ENCODE data around the gene IDE.
"Not testable (repeated sequence)": the region's sequence is repeated elsewhere in the genome, so short reads cannot be mapped to it uniquely, and the experiment has no call there.

The IDE gene

GRCh38 chr10:92438220-92438619 is 135.7 kb downstream of the IDE start:
- Histone ChIP-seq H3K27ac (ENCODE audit: low read length) (no peak overlapping the region), H3K9me3 (ENCODE audit: control insufficient read depth in 1 of 2, low read length in 2 of 2) (no peaks in the 10 kb centered on the region), H3K4me3 (ENCODE audit: low read depth in 1 of 2, low read length in 2 of 2) (no peak overlapping the region), H3K36me3 (ENCODE audit: control insufficient read depth in 1 of 2, insufficient read depth in 2 of 2, low read length in 2 of 2) (no peaks in the 10 kb centered on the region), H3K27me3 (ENCODE audit: low read depth, low read length) (no peaks in the 10 kb centered on the region), H3K4me1 (ENCODE audit: control insufficient read depth in 1 of 2, insufficient read depth in 2 of 2, low read length in 2 of 2) (no peaks in the 10 kb centered on the region)

GRCh38 chr10:92436611-92437010 is 137.3 kb downstream of the IDE start:
- Histone ChIP-seq H3K36me3 (ENCODE audit: control insufficient read depth in 1 of 2, insufficient read depth in 2 of 2, low read length in 2 of 2) (no peaks in the 10 kb centered on the region), H3K4me1 (ENCODE audit: control insufficient read depth in 1 of 2, insufficient read depth in 2 of 2, low read length in 2 of 2) (no peaks in the 10 kb centered on the region), H3K27me3 (ENCODE audit: low read depth, low read length) (no peaks in the 10 kb centered on the region), H3K27ac (ENCODE audit: low read length) (no peak overlapping the region), H3K4me3 (ENCODE audit: low read depth in 1 of 2, low read length in 2 of 2) (no peak overlapping the region), H3K9me3 (ENCODE audit: control insufficient read depth in 1 of 2, low read length in 2 of 2) (no peaks in the 10 kb centered on the region)

- H3K4me1 ChIP-seq (ENCODE audit: control insufficient read depth in 1 of 2, insufficient read depth in 2 of 2, low read length in 2 of 2), result not testable (repeated sequence)
Measured at GRCh38 chr10:92436065-92436464, 137.8 kb downstream of the IDE start.

GRCh38 chr10:92434385-92434784 is 139.5 kb downstream of the IDE start:
- H3K36me3 ChIP-seq (ENCODE audit: control insufficient read depth in 1 of 2, insufficient read depth in 2 of 2, low read length in 2 of 2), result no peaks in the 10 kb centered on the region
- no peaks in the 10 kb centered on the region for H3K4me1 ChIP-seq (ENCODE audit: control insufficient read depth in 1 of 2, insufficient read depth in 2 of 2, low read length in 2 of 2)
- H3K9me3 ChIP-seq (ENCODE audit: control insufficient read depth in 1 of 2, low read length in 2 of 2), result no peaks in the 10 kb centered on the region
- H3K27ac ChIP-seq (ENCODE audit: low read length), result no peak overlapping the region
- H3K4me3 ChIP-seq (ENCODE audit: low read depth in 1 of 2, low read length in 2 of 2), result no peak overlapping the region
- no peaks in the 10 kb centered on the region for H3K27me3 ChIP-seq (ENCODE audit: low read depth, low read length)

More at GRCh38 chr10:92436065-92436464, 137.8 kb downstream of the IDE start:
- H3K4me3 ChIP-seq (ENCODE audit: low read depth in 1 of 2, low read length in 2 of 2); H3K36me3 ChIP-seq (ENCODE audit: control insufficient read depth in 1 of 2, insufficient read depth in 2 of 2, low read length in 2 of 2); H3K27ac ChIP-seq (ENCODE audit: low read length); H3K9me3 ChIP-seq (ENCODE audit: control insufficient read depth in 1 of 2, low read length in 2 of 2); H3K27me3 ChIP-seq (ENCODE audit: low read depth, low read length): not testable (repeated sequence)

- Histone ChIP-seq H3K4me3 (ENCODE audit: low read depth in 1 of 2, low read length in 2 of 2) (no peak overlapping the region), H3K9me3 (ENCODE audit: control insufficient read depth in 1 of 2, low read length in 2 of 2) (no peaks in the 10 kb centered on the region), H3K27ac (ENCODE audit: low read length) (no peak overlapping the region), H3K4me1 (ENCODE audit: control insufficient read depth in 1 of 2, insufficient read depth in 2 of 2, low read length in 2 of 2) (no peaks in the 10 kb centered on the region), H3K36me3 (ENCODE audit: control insufficient read depth in 1 of 2, insufficient read depth in 2 of 2, low read length in 2 of 2) (no peaks in the 10 kb centered on the region), H3K27me3 (ENCODE audit: low read depth, low read length) (no peaks in the 10 kb centered on the region)
Measured at GRCh38 chr10:92432596-92432995, 141.3 kb downstream of the IDE start.

GRCh38 chr10:92430103-92430502 is 143.8 kb downstream of the IDE start:
- Histone ChIP-seq H3K4me3 (ENCODE audit: low read depth in 1 of 2, low read length in 2 of 2) (no peak overlapping the region), H3K27me3 (ENCODE audit: low read depth, low read length) (no peaks in the 10 kb centered on the region), H3K27ac (ENCODE audit: low read length) (no peak overlapping the region), H3K9me3 (ENCODE audit: control insufficient read depth in 1 of 2, low read length in 2 of 2) (no peaks in the 10 kb centered on the region), H3K36me3 (ENCODE audit: control insufficient read depth in 1 of 2, insufficient read depth in 2 of 2, low read length in 2 of 2) (no peaks in the 10 kb centered on the region), H3K4me1 (ENCODE audit: control insufficient read depth in 1 of 2, insufficient read depth in 2 of 2, low read length in 2 of 2) (no peaks in the 10 kb centered on the region)

GRCh38 chr10:92421550-92421949 is 152.3 kb downstream of the IDE start:
- no peaks in the 10 kb centered on the region for H3K36me3 ChIP-seq (ENCODE audit: control insufficient read depth in 1 of 2, insufficient read depth in 2 of 2, low read length in 2 of 2)
- H3K27me3 ChIP-seq (ENCODE audit: low read depth, low read length), result no peaks in the 10 kb centered on the region
- no peak overlapping the region for H3K27ac ChIP-seq (ENCODE audit: low read length)
- H3K4me3 ChIP-seq (ENCODE audit: low read depth in 1 of 2, low read length in 2 of 2), result no peak overlapping the region
- peaks cover 0 to under 1% of the 10 kb centered on the region in 2 donors for H3K9me3 ChIP-seq (ENCODE audit: control insufficient read depth in 1 of 2, low read length in 2 of 2)
- H3K4me1 ChIP-seq (ENCODE audit: control insufficient read depth in 1 of 2, insufficient read depth in 2 of 2, low read length in 2 of 2), result peaks cover 0 to 7% of the 10 kb centered on the region in 2 donors

- peaks cover 0 to 6% of the 10 kb centered on the region in 2 donors for H3K9me3 ChIP-seq (ENCODE audit: control insufficient read depth in 1 of 2, low read length in 2 of 2)
- peak overlapping the region; percentile 47 to 66 for H3K4me3 ChIP-seq (ENCODE audit: low read depth in 1 of 2, low read length in 2 of 2)
- no peaks in the 10 kb centered on the region for H3K36me3 ChIP-seq (ENCODE audit: control insufficient read depth in 1 of 2, insufficient read depth in 2 of 2, low read length in 2 of 2)
- H3K27me3 ChIP-seq (ENCODE audit: low read depth, low read length), result no peaks in the 10 kb centered on the region
- H3K27ac ChIP-seq (ENCODE audit: low read length), result no peak overlapping the region
- H3K4me1 ChIP-seq (ENCODE audit: control insufficient read depth in 1 of 2, insufficient read depth in 2 of 2, low read length in 2 of 2), result peaks cover 0 to 7% of the 10 kb centered on the region in 2 donors
Measured at GRCh38 chr10:92420546-92421275, 153.2 kb downstream of the IDE start.

- peak overlapping the region; percentile 47 to 66 for H3K4me3 ChIP-seq (ENCODE audit: low read depth in 1 of 2, low read length in 2 of 2)
- H3K4me1 ChIP-seq (ENCODE audit: control insufficient read depth in 1 of 2, insufficient read depth in 2 of 2, low read length in 2 of 2), result peaks cover 0 to 7% of the 10 kb centered on the region in 2 donors
- no peaks in the 10 kb centered on the region for H3K27me3 ChIP-seq (ENCODE audit: low read depth, low read length)
- no peaks in the 10 kb centered on the region for H3K36me3 ChIP-seq (ENCODE audit: control insufficient read depth in 1 of 2, insufficient read depth in 2 of 2, low read length in 2 of 2)
- H3K27ac ChIP-seq (ENCODE audit: low read length), result no peak overlapping the region
- peaks cover 0 to 6% of the 10 kb centered on the region in 2 donors for H3K9me3 ChIP-seq (ENCODE audit: control insufficient read depth in 1 of 2, low read length in 2 of 2)
Measured at GRCh38 chr10:92419740-92420545, 153.9 kb downstream of the IDE start.

- no peaks in the 10 kb centered on the region for H3K27me3 ChIP-seq (ENCODE audit: low read depth, low read length)
- H3K4me3 ChIP-seq (ENCODE audit: low read depth in 1 of 2, low read length in 2 of 2), result no peak overlapping the region
- no peaks in the 10 kb centered on the region for H3K36me3 ChIP-seq (ENCODE audit: control insufficient read depth in 1 of 2, insufficient read depth in 2 of 2, low read length in 2 of 2)
- peaks cover 0 to 7% of the 10 kb centered on the region in 2 donors for H3K4me1 ChIP-seq (ENCODE audit: control insufficient read depth in 1 of 2, insufficient read depth in 2 of 2, low read length in 2 of 2)
- H3K9me3 ChIP-seq (ENCODE audit: control insufficient read depth in 1 of 2, low read length in 2 of 2), result peaks cover 0 to 6% of the 10 kb centered on the region in 2 donors
- no peak overlapping the region for H3K27ac ChIP-seq (ENCODE audit: low read length)
Measured at GRCh38 chr10:92418891-92419290, 155.0 kb downstream of the IDE start.

- Histone ChIP-seq H3K36me3 (ENCODE audit: control insufficient read depth in 1 of 2, insufficient read depth in 2 of 2, low read length in 2 of 2) (no peaks in the 10 kb centered on the region), H3K27me3 (ENCODE audit: low read depth, low read length) (no peaks in the 10 kb centered on the region), H3K9me3 (ENCODE audit: control insufficient read depth in 1 of 2, low read length in 2 of 2) (peaks cover 0 to 6% of the 10 kb centered on the region in 2 donors), H3K4me1 (ENCODE audit: control insufficient read depth in 1 of 2, insufficient read depth in 2 of 2, low read length in 2 of 2) (peaks cover 0 to 7% of the 10 kb centered on the region in 2 donors), H3K4me3 (ENCODE audit: low read depth in 1 of 2, low read length in 2 of 2) (no peak overlapping the region), H3K27ac (ENCODE audit: low read length) (no peak overlapping the region)
Measured at GRCh38 chr10:92418221-92418620, 155.7 kb downstream of the IDE start.

All from muscle layer of duodenum (tissue), 2 donors.